GM23248 (cell line): ENCODE results near the gene SH3RF3.

Experiments used
- EZH2 ChIP-seq: fragments of 200-600 bp; sonication (generic); IDR thresholded peaks from 2 replicates; pipeline ENCODE4 v1.6.1; 2018; ENCODE audit warnings: antibody characterized with exemption, mild to moderate bottlenecking; ENCODE audit not compliant: insufficient read depth, poor library complexity, severe bottlenecking
- EZH2phosphoT487 ChIP-seq: fragments of 200-600 bp; sonication (generic); IDR thresholded peaks from 2 replicates; pipeline ENCODE4 v1.6.1; 2018; ENCODE audit warnings: antibody characterized with exemption, moderate library complexity, mild to moderate bottlenecking, low read depth; ENCODE audit not compliant: insufficient read depth

GRCh38 chr2:109171444-109172334 lies 42.7 kb downstream of the SH3RF3 start:
- TF ChIP-seq EZH2 (no peak), EZH2phosphoT487 (no peak)
